NCI-H748 (cell line): ENCODE measurements around the gene SELENOM.

Source experiments
- DNase-seq: peaks from one replicate; lab custom pipeline; 2025; ENCODE audit not compliant: unreplicated experiment; lab: John Stamatoyannopoulos, UW

Gene SELENOM, protein sequence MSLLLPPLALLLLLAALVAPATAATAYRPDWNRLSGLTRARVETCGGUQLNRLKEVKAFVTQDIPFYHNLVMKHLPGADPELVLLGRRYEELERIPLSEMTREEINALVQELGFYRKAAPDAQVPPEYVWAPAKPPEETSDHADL

GRCh38 chr22:31107178-31107893, at the start of gene SELENOM:
SELENOM (minus strand) TSS chr22:31107568; CDS start chr22:31107505, 63 bp downstream.
- DNase-seq: peak; percentile 81

- no peak for DNase-seq
Measured at GRCh38 chr22:31155422-31155821, 48.1 kb upstream of the SELENOM start.

- DNase-seq: no peak
Measured at GRCh38 chr22:31154975-31155374, 47.6 kb upstream of the SELENOM start.

DNA sequence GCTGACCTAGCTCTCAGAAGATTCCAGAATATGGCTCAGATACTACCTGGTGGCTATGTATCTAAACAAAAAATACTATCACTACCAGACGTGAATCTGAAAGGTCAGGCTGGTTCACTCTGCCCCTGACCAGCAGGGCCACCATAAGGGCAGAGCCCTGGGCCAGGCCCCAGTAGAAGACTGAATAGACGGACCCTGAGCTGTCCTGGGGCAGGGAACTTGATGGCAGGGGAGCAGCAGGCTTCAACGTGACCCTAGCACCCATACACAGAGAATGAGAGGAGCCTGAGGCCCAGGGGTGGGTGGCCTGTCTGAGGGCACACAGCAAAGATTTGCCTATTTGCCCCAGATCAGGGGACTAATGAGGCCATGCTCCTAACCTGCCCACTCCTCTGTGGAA, 46.0 kb upstream of the SELENOM start:
- no peak for DNase-seq

DNA sequence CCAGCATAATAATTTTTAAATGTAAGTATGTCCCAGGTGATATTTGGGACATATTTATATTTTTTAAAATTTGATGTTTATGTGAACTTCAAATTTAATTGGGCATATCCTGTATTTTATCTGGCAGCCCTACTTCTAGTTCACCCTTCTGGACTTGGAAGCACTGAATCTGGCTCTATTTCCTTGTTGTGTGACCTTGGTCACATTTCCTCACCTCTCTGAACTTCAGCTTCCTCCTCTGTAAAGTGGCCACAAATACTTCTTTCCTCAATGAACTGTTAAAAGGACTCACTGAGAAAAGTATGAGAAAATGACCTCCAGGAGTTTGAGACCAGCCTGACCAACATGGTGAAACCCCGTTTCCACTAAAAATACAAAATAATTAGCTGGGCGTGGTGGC, 44.5 kb upstream of the SELENOM start:
- no peak for DNase-seq

GRCh38 chr22:31150615-31151014, 43.2 kb upstream of the SELENOM start:
- no peak for DNase-seq

- peak; percentile 65 for DNase-seq
Measured at GRCh38 chr22:31148953-31149627, 41.7 kb upstream of the SELENOM start.

GRCh38 chr22:31148488-31148887, 41.1 kb upstream of the SELENOM start:
- no peak for DNase-seq

- no peak for DNase-seq
Measured at GRCh38 chr22:31144223-31144622, 36.9 kb upstream of the SELENOM start.

DNA sequence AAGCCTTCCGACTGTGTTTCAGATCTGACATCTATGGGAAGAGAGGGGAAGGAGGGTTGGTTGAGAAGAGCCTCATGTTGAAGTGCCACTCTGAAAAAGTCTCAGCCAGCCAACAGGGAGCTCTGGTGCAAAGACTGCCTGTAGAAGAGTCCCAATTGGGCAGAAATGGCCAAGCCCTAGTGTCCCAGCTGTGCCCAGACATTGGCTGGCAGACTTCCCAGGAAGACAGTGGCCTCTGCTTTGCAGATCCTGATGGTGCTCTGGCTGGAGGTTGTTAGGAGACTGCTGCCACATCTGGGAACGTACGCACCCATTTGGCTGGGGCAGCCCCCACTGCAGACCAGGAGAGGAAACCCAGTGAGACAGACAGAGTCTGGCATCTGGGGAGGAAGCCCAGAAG, 36.2 kb upstream of the SELENOM start:
- DNase-seq: no peak

DNA sequence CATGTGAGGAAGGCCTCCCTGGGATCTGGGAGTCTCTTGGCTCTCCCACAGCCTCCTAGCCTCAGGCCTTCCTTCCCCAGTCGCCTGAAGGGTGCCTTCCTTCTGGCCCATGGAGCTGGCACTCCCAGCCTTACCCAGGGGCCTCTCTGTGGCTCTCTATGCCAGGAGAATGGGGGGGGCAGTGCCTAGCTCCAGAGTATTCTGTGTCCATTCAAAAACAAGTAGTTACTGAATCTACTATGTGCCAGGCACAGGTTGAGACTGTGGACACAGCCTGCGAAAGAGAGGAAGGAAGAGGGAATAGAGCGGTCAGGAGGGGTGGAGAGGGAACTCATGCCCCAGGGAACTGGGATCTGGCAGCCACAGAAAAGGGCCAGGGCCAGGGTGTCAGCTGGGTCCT, 35.7 kb upstream of the SELENOM start:
- no peak for DNase-seq

GRCh38 chr22:31142285-31142684, 34.9 kb upstream of the SELENOM start:
- DNase-seq: no peak

- DNase-seq: no peak
Measured at GRCh38 chr22:31141551-31141950, 34.2 kb upstream of the SELENOM start.

DNA sequence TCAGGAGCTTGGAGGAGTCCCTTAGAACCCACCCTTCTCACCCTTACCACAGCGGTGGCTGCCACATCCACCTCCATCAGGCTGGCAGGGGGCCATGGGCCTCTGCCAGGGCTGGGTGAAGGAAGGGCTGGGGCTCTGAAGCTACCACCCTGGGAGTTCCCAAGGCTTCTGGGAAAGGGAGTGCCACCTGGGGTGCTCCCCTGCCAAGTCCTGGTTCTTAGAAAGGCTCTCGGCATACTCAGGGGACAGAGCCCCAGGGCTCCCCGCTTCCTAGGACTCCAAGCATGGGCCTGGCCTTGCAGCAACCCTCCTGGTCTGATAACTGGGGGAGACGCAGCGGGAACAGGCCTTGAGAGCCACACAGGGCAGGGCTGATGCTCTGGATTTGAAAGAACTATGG, 33.4 kb upstream of the SELENOM start:
- no peak for DNase-seq

- DNase-seq: peak; percentile 90
Measured at GRCh38 chr22:31139866-31140716, 32.7 kb upstream of the SELENOM start, which contains the start of gene PLA2G3. PLA2G3 (minus strand) TSS chr22:31140508; CDS start chr22:31140354, 154 bp downstream.

DNA sequence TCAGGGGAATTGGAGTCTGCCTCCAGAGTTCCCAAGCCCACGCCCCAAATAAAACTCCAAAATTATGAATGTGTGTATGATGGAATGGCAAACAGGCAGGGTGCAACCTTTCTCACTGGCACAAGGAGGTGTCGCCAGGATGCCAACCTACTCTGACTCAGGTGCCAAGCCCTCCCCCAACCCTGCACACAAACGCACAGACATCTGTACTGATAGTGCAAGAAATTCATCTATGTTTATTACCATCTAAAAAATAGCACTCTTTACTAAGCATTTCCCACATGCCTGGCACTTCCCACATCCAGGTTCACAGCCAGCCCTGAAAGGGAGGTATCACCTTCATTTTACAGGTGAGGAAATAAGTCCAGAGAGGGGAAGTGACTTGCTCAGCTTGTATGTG, 31.7 kb upstream of the SELENOM start:
- no peak for DNase-seq

DNA sequence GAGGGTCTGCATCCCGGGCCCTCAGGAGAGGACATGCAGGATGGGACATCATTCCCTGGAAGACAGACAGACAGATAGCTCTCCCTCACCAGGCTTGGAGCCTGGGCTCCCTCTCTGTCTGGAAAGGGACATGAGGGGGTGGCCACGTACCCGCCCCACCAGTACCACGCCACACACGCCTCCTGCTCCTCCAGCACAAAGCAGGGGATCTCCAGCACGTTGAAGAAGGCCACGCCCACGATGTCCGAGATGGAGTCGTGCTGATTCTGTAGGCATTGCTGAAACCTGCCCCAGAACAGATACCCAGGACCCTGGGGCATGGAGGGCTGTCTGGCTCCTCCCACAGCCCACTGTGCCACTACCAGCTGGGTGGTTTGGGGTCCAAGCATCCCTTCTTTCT, 30.8 kb upstream of the SELENOM start:
- no peak for DNase-seq

GRCh38 chr22:31137721-31138120, 30.4 kb upstream of the SELENOM start:
- DNase-seq: no peak

DNA sequence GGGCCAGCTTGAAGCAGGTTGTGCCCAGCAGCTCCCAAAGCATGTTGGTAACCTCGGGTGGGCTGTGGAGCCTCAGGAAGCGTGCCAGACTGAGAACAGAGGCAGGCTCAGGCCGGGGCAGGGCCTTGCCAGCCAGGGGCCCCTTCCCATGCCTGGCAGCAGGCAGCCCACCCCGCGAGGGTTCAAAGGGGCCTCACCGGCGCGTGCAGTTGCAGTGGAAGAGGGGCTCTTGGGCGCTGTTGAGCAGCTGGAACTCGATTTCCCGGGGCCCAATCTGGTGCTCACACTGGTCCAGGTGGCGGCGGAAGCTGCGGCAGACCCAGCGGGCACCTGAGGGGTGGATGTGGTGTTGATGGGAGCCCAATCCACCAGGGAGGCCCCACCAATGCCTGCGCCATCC, 29.3 kb upstream of the SELENOM start:
- no peak for DNase-seq

- DNase-seq: no peak
Measured at GRCh38 chr22:31136155-31136554, 28.8 kb upstream of the SELENOM start.

GRCh38 chr22:31135706-31136105, 28.3 kb upstream of the SELENOM start:
- DNase-seq: no peak
